ENCODE data around the gene NACA2. TPM values are rescaled to one million over a fixed set of nuclear protein-coding genes. Genes with fewer than 3 reads are reported as not detected.

Gene NACA2
- total RNA-seq, 1 experiment from 2014 or later: not detected

DNA sequence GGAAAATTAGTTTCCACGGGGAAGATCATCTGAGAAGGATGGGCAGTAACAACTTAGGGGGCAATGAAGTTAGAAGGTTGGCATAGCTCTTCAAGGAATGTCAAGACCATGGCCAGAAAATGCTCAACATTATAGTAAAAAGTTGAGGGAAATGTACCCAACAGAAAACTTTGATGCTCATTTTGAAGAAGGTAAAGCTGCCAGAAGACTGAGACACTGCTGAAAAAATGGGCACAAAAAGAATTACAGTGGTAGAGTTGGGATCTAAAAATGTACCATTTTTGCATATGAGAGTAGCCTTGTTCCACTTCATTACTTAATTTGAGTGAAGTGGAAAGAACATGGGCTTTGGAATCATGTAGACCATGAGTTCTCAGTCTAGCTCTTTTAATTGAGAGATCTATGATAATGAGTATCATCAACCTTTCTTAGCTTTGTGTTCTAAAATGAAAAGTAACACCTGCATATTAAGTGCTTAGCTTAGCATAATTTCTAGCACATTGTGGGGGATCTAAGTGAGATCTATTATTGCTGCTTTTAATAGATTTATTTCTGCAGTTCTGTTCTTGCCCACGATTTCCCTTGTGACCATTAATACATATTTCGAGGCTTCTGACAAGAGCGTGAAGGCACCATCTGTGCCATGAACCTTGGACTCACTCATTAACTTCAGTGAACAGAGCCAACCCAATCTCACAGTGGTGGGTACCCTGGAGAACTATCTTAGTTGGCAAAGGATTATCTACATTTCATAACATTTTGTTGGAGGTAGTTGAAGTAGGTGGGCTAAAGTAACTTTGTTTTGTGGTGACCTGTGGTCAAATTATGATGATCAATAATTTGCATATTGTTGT lies 3.0 kb downstream of the NACA2 start (continued):
- TF ChIP-seq CTCF (IDR thresholded peaks at IDR 0.05 in 2 of 3, conservative IDR thresholded peaks at IDR 0.05 in 1 of 3; ENCODE audit: borderline replicate concordance in 1 of 3, insufficient read depth in 1 of 3, low read depth in 2 of 3, low read length in 2 of 3): no peak
- no peak for TF ChIP-seq SRF (IDR thresholded peaks at IDR 0.05; ENCODE audit: low read depth)
- no peak for TF ChIP-seq SIN3A (IDR thresholded peaks at IDR 0.05; ENCODE audit: low read depth)

- H3K4me3 ChIP-seq (replicated peaks in 1 of 2; ENCODE audit: low read depth in 1 of 2, low read length in 2 of 2): no peak overlapping the region
- no peaks in the 10 kb centered on the region for H4K20me1 ChIP-seq (ENCODE audit: insufficient read depth)
- BruUV-seq (replicated peaks): no TSS peak
- ChIA-PET RAD21 (ENCODE audit: low non-redundant PET in 1 of 2, low total read pairs in 2 of 2, uncharacterized antibody in 2 of 2, unreplicated experiment in 2 of 2) (no interaction called here), POLR2A (no interaction called here), CTCF (interaction anchor here (1.7 kb wide), 1 partner anchor 479 kb away, joined by 3 read pairs; no protein-coding TSS in a partner anchor)
- no peak for DNase-seq (ENCODE audit: low read depth, low spot score)
- H3K4me1 ChIP-seq (ENCODE audit: control insufficient read depth in 1 of 2, insufficient read depth in 2 of 2, low read length in 2 of 2): peaks cover 5 to 6% of the 10 kb centered on the region in 2 experiments; a peak in 3 of 4 replicates
- no peaks in the 10 kb centered on the region for H3K9me2 ChIP-seq (ENCODE audit: insufficient read depth)
- H3K36me3 ChIP-seq (ENCODE audit: control insufficient read depth in 1 of 2, insufficient read depth in 2 of 2, low read length in 2 of 2): no peaks in the 10 kb centered on the region
- no peak overlapping the region for H3K27ac ChIP-seq (ENCODE audit: low read depth, low read length)
- intact Hi-C loops (cut with micrococcal nuclease): no loop called here
- no peak overlapping the region for H2AFZ ChIP-seq (ENCODE audit: low read depth, low read length, poor library complexity, severe bottlenecking)
- no peak for ATAC-seq
- H3K9me3 ChIP-seq (ENCODE audit: control insufficient read depth in 1 of 2, insufficient read depth in 1 of 2, low read depth in 1 of 2, low read length in 2 of 2): no peaks in the 10 kb centered on the region
- TF ChIP-seq SIN3A (IDR thresholded peaks at IDR 0.05; ENCODE audit: low read depth) (no peak), ELF1 (IDR thresholded peaks at IDR 0.05; ENCODE audit: borderline replicate concordance, low read depth) (no peak), JUND (IDR thresholded peaks at IDR 0.05) (no peak), RAD21 (IDR thresholded peaks at IDR 0.05; ENCODE audit: low read depth) (no peak), REST (IDR thresholded peaks at IDR 0.05; ENCODE audit: low read depth) (no peak), CTCF (IDR thresholded peaks at IDR 0.05 in 2 of 3, conservative IDR thresholded peaks at IDR 0.05 in 1 of 3; ENCODE audit: borderline replicate concordance in 1 of 3, insufficient read depth in 1 of 3, low read depth in 2 of 3, low read length in 2 of 3) (no peak), POLR2A (IDR thresholded peaks at IDR 0.05; ENCODE audit: borderline replicate concordance, extremely low read depth, insufficient read depth, insufficient read length) (no peak)
- TF ChIP-seq, protein P1, sequence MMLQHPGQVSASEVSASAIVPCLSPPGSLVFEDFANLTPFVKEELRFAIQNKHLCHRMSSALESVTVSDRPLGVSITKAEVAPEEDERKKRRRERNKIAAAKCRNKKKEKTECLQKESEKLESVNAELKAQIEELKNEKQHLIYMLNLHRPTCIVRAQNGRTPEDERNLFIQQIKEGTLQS (IDR thresholded peaks at IDR 0.05): no peak
- H3K4me2 ChIP-seq (ENCODE audit: low read length): no peak overlapping the region
- H3K9ac ChIP-seq (ENCODE audit: low read length): no peak overlapping the region
- no peaks in the 10 kb centered on the region for H3K27me3 ChIP-seq (ENCODE audit: insufficient read depth, low read length)
- no peaks in the 10 kb centered on the region for H3K79me2 ChIP-seq (ENCODE audit: insufficient read depth, low read length)
These were observed 3.8 kb downstream of the NACA2 start for GRCh38 chr17:61587242-61587641.
